Activated effector memory CD4-positive, alpha-beta T cell treated with Interleukin-2 at 50 U/mL for 16 hours (primary cell): ENCODE results near the gene UBE2O.
A peak's percentile ranks its signal among the peaks of the same experiment; 100 is the strongest.

Source experiments
- DNase-seq: peaks from one replicate; pipeline ENCODE4 v3.0.0-alpha.2; 2020

The UBE2O gene

GRCh38 chr17:76462556-76463290, 9.8 kb upstream of the UBE2O start:
- no peak for DNase-seq

- DNase-seq, result no peak
Measured at GRCh38 chr17:76461765-76462555, 9.0 kb upstream of the UBE2O start.

- DNase-seq, result no peak
Measured at GRCh38 chr17:76459674-76460073, 6.7 kb upstream of the UBE2O start.

- DNase-seq, result no peak
Measured at GRCh38 chr17:76458580-76459490, 5.9 kb upstream of the UBE2O start.

GRCh38 chr17:76453431-76453743, 435 bp upstream of the UBE2O start:
- no peak for DNase-seq

GRCh38 chr17:76452127-76452659, 759 bp downstream of the UBE2O start:
- peak; percentile 5 for DNase-seq

- DNase-seq, result no peak
Measured at GRCh38 chr17:76451506-76451905, 1.4 kb downstream of the UBE2O start.

- DNase-seq, result no peak
Measured at GRCh38 chr17:76449126-76449525, 3.8 kb downstream of the UBE2O start.

GRCh38 chr17:76447931-76448652, 4.9 kb downstream of the UBE2O start:
- DNase-seq, result no peak

- DNase-seq, result no peak
Measured at GRCh38 chr17:76446449-76447231, 6.3 kb downstream of the UBE2O start.

GRCh38 chr17:76445697-76446448, 7.1 kb downstream of the UBE2O start:
- DNase-seq, result no peak

GRCh38 chr17:76444518-76445311, 8.2 kb downstream of the UBE2O start:
- no peak for DNase-seq

GRCh38 chr17:76442341-76443338, 10.3 kb downstream of the UBE2O start:
- no peak for DNase-seq

- no peak for DNase-seq
Measured at GRCh38 chr17:76441686-76442340, 11.1 kb downstream of the UBE2O start.

GRCh38 chr17:76440751-76441362, 12.1 kb downstream of the UBE2O start:
- DNase-seq, result no peak

GRCh38 chr17:76439314-76439928, 13.5 kb downstream of the UBE2O start:
- DNase-seq, result no peak

- DNase-seq, result no peak
Measured at GRCh38 chr17:76438906-76439305, 14.0 kb downstream of the UBE2O start.
